ENCODE data around the gene TPM2. TPM values are rescaled to one million over a fixed set of nuclear protein-coding genes. Genes with fewer than 3 reads are reported as not detected.

The TPM2 gene
- total RNA-seq, 1 experiment from 2014 or later: 7.0 TPM

DNA sequence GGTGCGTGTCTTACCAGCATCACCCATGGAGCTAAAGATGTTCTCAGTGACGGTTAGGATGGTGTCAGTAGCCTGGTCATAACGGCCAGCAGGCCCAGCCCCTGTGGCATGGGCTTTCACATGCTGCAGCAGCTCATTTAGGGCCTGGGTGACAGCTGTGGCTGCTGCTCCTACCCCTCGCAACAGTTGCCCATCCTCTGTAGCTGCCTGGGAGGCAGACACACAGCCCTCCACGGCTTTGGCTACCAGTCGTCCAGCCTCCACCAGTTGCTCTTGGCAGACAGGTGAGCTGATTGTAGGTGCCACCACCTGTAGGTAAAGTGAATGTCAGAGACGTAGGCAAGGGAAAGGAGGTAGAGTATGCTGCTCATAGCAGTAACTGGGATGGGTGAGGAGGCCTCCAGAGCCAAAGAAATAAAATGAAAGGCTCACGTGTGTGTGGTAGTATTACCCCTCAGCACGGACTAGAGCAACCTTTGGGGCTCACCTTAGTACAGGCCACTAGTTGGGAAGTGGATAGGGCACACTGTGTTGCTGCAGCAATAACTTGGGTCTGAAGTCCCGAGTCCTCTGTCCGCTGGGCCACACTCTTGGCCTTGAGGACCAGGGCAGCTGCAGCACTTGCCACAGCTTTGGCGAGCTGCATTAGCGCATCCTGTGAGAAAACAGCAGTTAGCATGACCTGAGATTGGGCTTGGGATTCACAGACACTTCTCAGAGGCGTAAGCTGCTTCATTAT is 27.6 kb upstream of the TPM2 start:
- intact Hi-C loops (cut with micrococcal nuclease): no loop called here
- H3K79me2 ChIP-seq (ENCODE audit: low read length): no peaks in the 10 kb centered on the region
- CTCF ChIA-PET: no interaction called here

DNA sequence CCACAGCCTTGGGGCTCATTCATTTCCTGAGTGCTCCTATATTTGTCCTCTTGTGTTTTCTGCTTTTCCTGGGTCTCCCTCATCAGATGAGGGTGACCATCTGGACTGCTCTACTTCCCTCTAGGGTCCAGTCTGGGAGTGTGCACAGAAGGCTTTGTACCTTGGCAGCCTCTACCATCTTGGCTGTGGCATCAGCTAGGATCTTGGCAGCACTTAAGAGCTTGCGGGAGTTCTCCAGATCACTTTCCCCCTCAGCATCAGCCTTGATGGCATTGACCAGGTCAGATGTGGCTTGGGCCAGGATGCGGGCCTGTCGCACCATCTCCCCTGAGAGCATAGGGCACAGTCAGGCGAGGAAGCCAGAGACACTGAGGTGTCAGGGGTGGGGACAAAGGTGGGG is 26.5 kb upstream of the TPM2 start:
- H2AFZ ChIP-seq (ENCODE audit: low read length): no peak overlapping the region
- intact Hi-C loops (cut with micrococcal nuclease): no loop called here
- H3K79me2 ChIP-seq (ENCODE audit: low read length): no peaks in the 10 kb centered on the region
- ChIA-PET CTCF (interaction anchor here (1.0 kb wide), 1 partner anchor 55 kb away, joined by 8 read pairs; no protein-coding TSS in a partner anchor), POLR2A (ENCODE audit: unreplicated experiment) (no interaction called here)
- BruUV-seq (replicated peaks): no TSS peak
- H3K27ac ChIP-seq (ENCODE audit: low read length): no peak overlapping the region
- H4K20me1 ChIP-seq (ENCODE audit: low read length): no peaks in the 10 kb centered on the region
- H3K4me1 ChIP-seq (ENCODE audit: insufficient read depth, low read length): peaks cover 4% of the 10 kb centered on the region; the same call in 1 of the 2 replicates
- no peak overlapping the region for H3K4me2 ChIP-seq (ENCODE audit: low read length)
- ATAC-seq: no peak
- no peak overlapping the region for H3K4me3 ChIP-seq (ENCODE audit: low read length)
- no peaks in the 10 kb centered on the region for H3K27me3 ChIP-seq (ENCODE audit: low read length)
- no peak for TF ChIP-seq EZH2 (IDR thresholded peaks at IDR 0.05; ENCODE audit: low read length, unreplicated experiment)
- TF ChIP-seq EZH2phosphoT487 (IDR thresholded peaks at IDR 0.05; ENCODE audit: borderline replicate concordance, low read length): no peak
- TF ChIP-seq, protein P1, sequence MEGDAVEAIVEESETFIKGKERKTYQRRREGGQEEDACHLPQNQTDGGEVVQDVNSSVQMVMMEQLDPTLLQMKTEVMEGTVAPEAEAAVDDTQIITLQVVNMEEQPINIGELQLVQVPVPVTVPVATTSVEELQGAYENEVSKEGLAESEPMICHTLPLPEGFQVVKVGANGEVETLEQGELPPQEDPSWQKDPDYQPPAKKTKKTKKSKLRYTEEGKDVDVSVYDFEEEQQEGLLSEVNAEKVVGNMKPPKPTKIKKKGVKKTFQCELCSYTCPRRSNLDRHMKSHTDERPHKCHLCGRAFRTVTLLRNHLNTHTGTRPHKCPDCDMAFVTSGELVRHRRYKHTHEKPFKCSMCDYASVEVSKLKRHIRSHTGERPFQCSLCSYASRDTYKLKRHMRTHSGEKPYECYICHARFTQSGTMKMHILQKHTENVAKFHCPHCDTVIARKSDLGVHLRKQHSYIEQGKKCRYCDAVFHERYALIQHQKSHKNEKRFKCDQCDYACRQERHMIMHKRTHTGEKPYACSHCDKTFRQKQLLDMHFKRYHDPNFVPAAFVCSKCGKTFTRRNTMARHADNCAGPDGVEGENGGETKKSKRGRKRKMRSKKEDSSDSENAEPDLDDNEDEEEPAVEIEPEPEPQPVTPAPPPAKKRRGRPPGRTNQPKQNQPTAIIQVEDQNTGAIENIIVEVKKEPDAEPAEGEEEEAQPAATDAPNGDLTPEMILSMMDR (conservative IDR thresholded peaks at IDR 0.05; ENCODE audit: low read depth, low read length): no peak
- no peaks in the 10 kb centered on the region for H3K9me2 ChIP-seq (replicated peaks; ENCODE audit: low read length)
- H3K36me3 ChIP-seq (ENCODE audit: low read depth, low read length): peaks cover 46% of the 10 kb centered on the region; the same call in 1 of the 2 replicates
- DNase-seq: no peak
- H3K9me3 ChIP-seq (ENCODE audit: low read length): no peaks in the 10 kb centered on the region
- H3K9ac ChIP-seq (ENCODE audit: low read length): no peak overlapping the region
- H3F3A ChIP-seq (ENCODE audit: low read length, unreplicated experiment): no peaks in the 10 kb centered on the region

More for the DNA sequence above, 27.6 kb upstream of the TPM2 start:
- no peak overlapping the region for H2AFZ ChIP-seq (ENCODE audit: low read length)
- DNase-seq: no peak
- H4K20me1 ChIP-seq (ENCODE audit: low read length): no peaks in the 10 kb centered on the region
- no peaks in the 10 kb centered on the region for H3F3A ChIP-seq (ENCODE audit: low read length, unreplicated experiment)
- H3K4me2 ChIP-seq (ENCODE audit: low read length): no peak overlapping the region
- POLR2A ChIA-PET (ENCODE audit: unreplicated experiment): no interaction called here
- peaks cover 51% of the 10 kb centered on the region for H3K36me3 ChIP-seq (ENCODE audit: low read depth, low read length)
- H3K9me3 ChIP-seq (ENCODE audit: low read length): no peaks in the 10 kb centered on the region
- BruUV-seq (replicated peaks): no TSS peak
- no peak overlapping the region for H3K27ac ChIP-seq (ENCODE audit: low read length)
- TF ChIP-seq, protein P1 (conservative IDR thresholded peaks at IDR 0.05; ENCODE audit: low read depth, low read length): no peak
- H3K9ac ChIP-seq (ENCODE audit: low read length): no peak overlapping the region
- peaks cover 4% of the 10 kb centered on the region; the same call in 1 of the 2 replicates for H3K4me1 ChIP-seq (ENCODE audit: insufficient read depth, low read length)
- H3K9me2 ChIP-seq (replicated peaks; ENCODE audit: low read length): no peaks in the 10 kb centered on the region
- no peaks in the 10 kb centered on the region for H3K27me3 ChIP-seq (ENCODE audit: low read length)
- ATAC-seq: no peak
- H3K4me3 ChIP-seq (ENCODE audit: low read length): no peak overlapping the region

DNA sequence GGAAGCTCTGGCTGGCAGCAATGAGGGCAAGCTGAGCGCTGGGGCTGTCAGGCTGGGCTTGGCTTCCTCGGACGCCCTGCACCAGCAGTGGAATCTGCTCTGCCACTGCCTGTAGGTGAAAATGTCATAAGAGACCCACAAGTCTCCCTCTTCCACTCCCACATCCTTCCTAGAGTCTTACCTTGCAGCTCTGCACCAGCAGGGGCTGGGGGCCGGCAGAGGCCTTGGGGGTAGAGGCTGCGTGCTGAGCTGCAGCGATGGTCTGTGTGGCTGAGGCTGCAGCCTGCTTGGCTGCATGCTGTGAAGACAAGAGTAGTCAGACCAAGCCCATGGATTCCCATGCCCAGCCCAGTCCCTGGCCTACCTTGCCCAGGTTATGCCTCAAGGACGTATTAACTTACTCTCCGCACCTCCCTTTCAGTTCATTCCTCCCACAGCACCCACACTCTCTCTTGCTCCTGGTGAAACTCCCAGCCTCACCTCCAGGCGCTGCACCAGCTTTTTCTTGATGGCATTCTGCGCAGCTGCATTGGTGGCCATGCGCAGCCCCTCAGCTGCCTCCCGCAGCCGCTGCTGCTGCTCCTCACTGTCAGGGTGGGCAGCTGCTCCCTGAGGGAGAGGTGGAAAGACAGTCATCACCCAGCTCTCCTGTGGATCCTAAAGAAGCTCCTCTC is 25.0 kb upstream of the TPM2 start:
- no peaks in the 10 kb centered on the region for H3K79me2 ChIP-seq (ENCODE audit: low read length)
- H4K20me1 ChIP-seq (ENCODE audit: low read length): no peaks in the 10 kb centered on the region
- ATAC-seq (no peak), DNase-seq (no peak)
- H3K27me3 ChIP-seq (ENCODE audit: low read length): no peaks in the 10 kb centered on the region
- no TSS peak for BruUV-seq (replicated peaks)
- peaks cover 4% of the 10 kb centered on the region; the same call in 1 of the 2 replicates for H3K4me1 ChIP-seq (ENCODE audit: insufficient read depth, low read length)
- H3K4me3 ChIP-seq (ENCODE audit: low read length): no peak overlapping the region
- POLR2A ChIA-PET (ENCODE audit: unreplicated experiment): no interaction called here
- H3K9ac ChIP-seq (ENCODE audit: low read length): no peak overlapping the region
- no peak overlapping the region for H2AFZ ChIP-seq (ENCODE audit: low read length)
- peaks cover 41% of the 10 kb centered on the region for H3K36me3 ChIP-seq (ENCODE audit: low read depth, low read length)
- intact Hi-C loops (cut with micrococcal nuclease): no loop called here
- no peak overlapping the region for H3K4me2 ChIP-seq (ENCODE audit: low read length)
- no peak overlapping the region for H3K27ac ChIP-seq (ENCODE audit: low read length)
- no peak for TF ChIP-seq EZH2 (IDR thresholded peaks at IDR 0.05; ENCODE audit: low read length, unreplicated experiment)
- TF ChIP-seq, protein P1 (conservative IDR thresholded peaks at IDR 0.05; ENCODE audit: low read depth, low read length): no peak
- no peak for TF ChIP-seq EZH2phosphoT487 (IDR thresholded peaks at IDR 0.05; ENCODE audit: borderline replicate concordance, low read length)
- CTCF ChIA-PET: no interaction called here
- H3K9me3 ChIP-seq (ENCODE audit: low read length): no peaks in the 10 kb centered on the region
- H3F3A ChIP-seq (ENCODE audit: low read length, unreplicated experiment): no peaks in the 10 kb centered on the region
- no peaks in the 10 kb centered on the region for H3K9me2 ChIP-seq (replicated peaks; ENCODE audit: low read length)
